BJ (cell line): ENCODE results near the gene PRKX. TPM values are rescaled to one million over a fixed set of nuclear protein-coding genes. Genes with fewer than 3 reads are reported as not detected.
"Not testable (repeated sequence)": the region's sequence is repeated elsewhere in the genome, so short reads cannot be mapped to it uniquely, and the experiment has no call there.

Source experiments
- CTCF ChIA-PET: fragments of 350-600 bp; formaldehyde crosslinking; extraction: SDS; loops from one replicate; lab custom pipeline; 2021; ENCODE audit warnings: antibody characterized with exemption, inconsistent platforms; lab: Yijun Ruan, JAX
- POLR2A ChIA-PET: fragments of 300-600 bp; sonication (Branson Sonifier 250); formaldehyde crosslinking; extraction: SDS; loops from one replicate; lab custom pipeline; 2021; ENCODE audit warnings: antibody characterized with exemption; lab: Charles Lee
- DNase-seq: peaks from one replicate; pipeline ENCODE4 v3.0.0-alpha.2; 2011; ENCODE audit warnings: low read depth
- H3K27me3 ChIP-seq: 2 replicates; pipeline ENCODE4 v1.6.0; 2011; ENCODE audit warnings: low read length; ENCODE audit not compliant: control insufficient read depth, insufficient read depth
- H3K36me3 ChIP-seq: 2 replicates; pipeline ENCODE4 v1.5.1; 2011; ENCODE audit warnings: low read length; ENCODE audit not compliant: control insufficient read depth, insufficient read depth
- H3K4me3 ChIP-seq: 2 replicates; pipeline ENCODE4 v1.5.1; 2011; ENCODE audit warnings: low read depth, mild to moderate bottlenecking, control low read depth, low read length
- CTCF ChIP-seq: IDR thresholded peaks from 2 replicates; pipeline ENCODE4 v1.5.1; 2011; ENCODE audit warnings: low read depth, mild to moderate bottlenecking, control low read depth, inconsistent platforms, low read length, moderate library complexity; ENCODE audit not compliant: insufficient read depth
- polyA plus RNA-seq: library from polyadenylated mRNA; depleted of rRNA; stranded (reverse); fragments of >200 nt; gene quantifications from 2 replicates; pipeline ENCODE4 v1.2.3, GENCODE V29; 2011

The PRKX gene
- polyA plus RNA-seq, 1 experiment, result 6.5 TPM

- no peak for TF ChIP-seq CTCF
- no peak for DNase-seq
- no peaks in the 10 kb centered on the region for H3K27me3 ChIP-seq
- ChIA-PET CTCF (no interaction called here), POLR2A (no interaction called here)
- no peaks in the 10 kb centered on the region for H3K36me3 ChIP-seq
- no peak overlapping the region for H3K4me3 ChIP-seq
Measured at GRCh38 chrX:3717742-3718420, 4.4 kb upstream of the PRKX start.

DNA sequence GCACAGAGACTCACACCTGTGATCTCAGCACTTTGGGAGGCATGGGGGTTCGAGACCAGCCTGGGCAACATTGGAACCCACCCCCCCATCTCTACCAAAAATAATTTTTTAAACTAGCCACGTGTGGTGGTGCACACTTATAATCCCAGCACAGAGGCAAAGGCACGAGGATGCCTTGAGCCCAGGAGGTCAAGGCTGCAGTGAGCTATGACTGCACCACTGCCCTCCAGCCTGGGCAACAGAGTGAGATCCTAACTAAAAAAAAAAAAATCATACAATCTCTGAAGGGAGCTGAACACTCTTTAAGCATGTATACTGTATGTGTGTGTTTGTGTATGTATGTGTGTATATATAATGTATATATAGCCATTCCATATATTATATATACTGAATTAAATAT, 2.5 kb upstream of the PRKX start:
- H3K4me3 ChIP-seq, result no peak overlapping the region
- DNase-seq, result no peak
- no peaks in the 10 kb centered on the region for H3K36me3 ChIP-seq
- CTCF ChIA-PET, result no interaction called here
- POLR2A ChIA-PET, result no interaction called here
- no peaks in the 10 kb centered on the region for H3K27me3 ChIP-seq
- TF ChIP-seq CTCF, result no peak

DNA sequence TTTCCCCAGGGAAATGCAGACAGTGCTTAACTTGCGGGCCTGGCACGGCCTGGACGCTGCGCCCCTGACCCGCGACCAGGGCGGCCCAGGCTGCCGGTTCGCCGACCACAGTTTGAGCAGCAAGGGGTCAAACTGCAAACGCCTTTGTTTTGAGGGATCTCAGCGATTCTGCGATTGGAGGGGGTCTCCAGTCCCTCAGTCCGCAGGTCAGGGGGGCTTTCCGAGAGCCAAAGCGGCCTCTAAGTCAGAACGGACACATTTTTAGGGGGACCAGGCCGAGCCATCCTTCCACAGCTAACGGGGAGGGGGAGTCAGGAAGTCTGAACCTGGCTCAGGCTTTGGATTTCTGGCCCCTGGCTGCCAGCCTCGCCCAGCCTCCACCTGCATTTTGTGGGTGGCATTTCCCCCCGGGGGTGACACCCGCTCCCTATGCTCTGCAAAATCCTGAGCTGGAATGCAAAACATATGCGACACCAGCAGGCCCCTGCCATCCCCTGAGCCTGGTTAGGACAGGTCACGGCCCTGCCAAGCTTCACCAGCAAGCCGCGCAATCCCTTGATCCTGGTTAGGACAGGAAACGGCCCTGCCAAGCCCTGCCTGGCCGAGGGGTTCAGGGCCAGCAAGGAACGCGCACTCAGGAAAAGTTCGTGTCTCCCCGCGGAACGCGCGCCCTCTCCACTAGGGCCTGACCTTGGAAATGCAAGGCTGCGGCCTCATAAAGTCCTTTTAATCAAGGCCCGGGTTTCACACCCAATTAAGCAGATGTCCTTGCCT, 1.4 kb upstream of the PRKX start:
- POLR2A ChIA-PET, CTCF ChIA-PET, H3K4me3 ChIP-seq, H3K27me3 ChIP-seq, DNase-seq, H3K36me3 ChIP-seq: not testable (repeated sequence)

- peak overlapping the region; percentile 60 for H3K4me3 ChIP-seq
- H3K36me3 ChIP-seq, result no peaks in the 10 kb centered on the region
- no peaks in the 10 kb centered on the region for H3K27me3 ChIP-seq
- TF ChIP-seq CTCF, result no peak
- ChIA-PET CTCF (interaction anchor here (0.6 kb wide), 1 partner anchor 1478 kb away, joined by 3 read pairs; no protein-coding TSS in a partner anchor), POLR2A (no interaction called here)
- no peak for DNase-seq
Measured at GRCh38 chrX:3713937-3714434, 537 bp upstream of the PRKX start.

GRCh38 chrX:3712870-3713224, 602 bp downstream of the PRKX start:
- Histone ChIP-seq H3K27me3 (no peaks in the 10 kb centered on the region), H3K4me3 (peak overlapping the region; percentile 60), H3K36me3 (no peaks in the 10 kb centered on the region)
- no peak for TF ChIP-seq CTCF
- ChIA-PET CTCF (no interaction called here), POLR2A (no interaction called here)
- no peak for DNase-seq
